ENCODE measurements around the gene PNRC2.

Gene PNRC2

GRCh38 chr1:23959461-23960290, at the start of gene PNRC2:
Gene PNRC2, plus strand, starts transcription at chr1:23959828. Its CDS starts 1,630 bp downstream, at chr1:23961458.
- peak; percentile 94 for DNase-seq

DNA sequence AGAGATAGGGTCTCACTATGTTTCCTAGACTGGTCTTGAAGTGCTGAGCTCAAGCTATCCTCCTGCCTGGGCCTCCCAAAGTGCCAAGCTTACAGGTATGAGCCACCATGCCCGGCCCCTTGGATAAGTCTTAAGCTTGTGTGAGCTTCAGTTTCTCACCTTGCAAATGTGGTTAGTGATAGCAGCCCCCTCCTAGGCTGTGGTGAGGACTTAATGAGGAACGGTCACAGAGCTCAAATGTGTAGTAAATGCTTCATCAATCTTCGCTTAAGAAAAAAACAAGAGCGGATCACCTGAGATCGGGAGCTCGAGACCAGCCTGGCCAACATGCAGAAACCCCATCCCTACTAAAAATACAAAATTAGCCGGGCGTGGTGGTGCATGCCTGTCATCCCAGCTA, 49.5 kb upstream of the PNRC2 start:
- DNase-seq: no peak

DNA sequence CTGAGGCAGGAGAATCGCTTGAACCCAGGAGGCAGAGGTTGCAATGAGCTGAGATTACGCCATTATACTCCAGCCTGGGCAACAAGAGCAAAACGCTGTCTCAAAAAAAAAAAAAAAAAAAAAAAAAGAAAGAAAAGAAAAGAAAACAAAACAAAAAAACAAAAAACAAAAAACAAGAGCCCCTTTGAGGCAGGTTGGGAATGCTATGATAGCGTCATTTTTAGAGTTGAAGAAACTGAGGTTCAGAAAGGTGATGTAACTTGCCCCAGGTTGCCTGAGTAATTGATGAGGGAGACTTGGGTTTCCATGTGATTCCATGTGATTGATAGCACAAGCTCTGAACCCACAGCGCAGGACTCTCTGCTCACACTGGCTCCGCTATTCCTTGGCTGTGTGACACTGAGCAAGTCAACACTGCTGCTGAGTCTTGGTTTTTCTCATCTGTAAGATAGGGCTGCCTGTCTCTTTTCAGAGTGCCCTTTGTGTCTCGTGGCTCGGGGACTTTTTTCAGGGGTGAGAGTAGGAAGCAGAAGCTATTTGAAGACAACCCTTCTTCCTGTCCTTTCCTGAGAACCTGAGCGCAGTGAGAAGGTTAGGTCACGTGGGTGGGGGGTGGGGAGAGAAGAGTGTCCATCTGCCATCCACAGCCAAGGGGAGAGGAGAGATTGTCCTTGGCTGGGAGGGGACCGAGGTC, 48.9 kb upstream of the PNRC2 start:
- DNase-seq: no peak

GRCh38 chr1:23911921-23912320, 47.7 kb upstream of the PNRC2 start:
- no peak for DNase-seq

DNA sequence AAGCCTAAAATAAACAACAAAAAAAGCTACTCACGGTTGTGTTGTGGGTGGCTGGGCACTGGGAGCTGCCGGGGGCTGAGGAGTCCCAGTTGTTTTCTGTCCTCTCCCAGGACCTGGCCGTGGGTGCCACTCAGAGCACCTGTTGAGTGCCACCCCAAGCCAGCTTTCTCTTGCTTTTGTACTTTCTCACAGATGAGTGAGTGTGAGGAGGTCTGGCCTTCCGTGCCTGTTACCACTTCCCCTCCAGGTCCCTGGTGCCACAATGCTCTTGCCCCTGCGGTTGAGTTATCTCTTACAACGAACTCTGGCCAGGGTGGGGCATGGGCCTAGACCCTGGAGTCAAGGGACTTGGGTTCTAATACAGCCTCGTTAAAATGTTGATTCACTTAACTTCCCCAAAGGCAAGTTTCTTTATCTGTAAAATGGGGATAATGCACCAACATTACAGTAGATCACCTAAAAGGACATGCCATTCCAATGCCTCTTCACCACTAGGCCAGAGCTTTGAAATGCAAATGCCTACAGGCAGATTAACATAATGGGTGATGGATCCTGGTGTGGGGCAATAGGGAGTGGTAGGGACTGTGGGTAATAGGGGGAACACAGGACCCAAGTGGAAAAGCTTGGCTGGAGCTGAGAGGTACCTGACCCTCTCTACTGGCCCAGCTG, 46.3 kb upstream of the PNRC2 start, which contains the start of gene CNR2:
Gene CNR2, minus strand, starts transcription at position 151 of the 669 bp plus-strand sequence. CDS start 37,745 bp downstream, outside the sequence.
- peak; percentile 73 for DNase-seq

DNA sequence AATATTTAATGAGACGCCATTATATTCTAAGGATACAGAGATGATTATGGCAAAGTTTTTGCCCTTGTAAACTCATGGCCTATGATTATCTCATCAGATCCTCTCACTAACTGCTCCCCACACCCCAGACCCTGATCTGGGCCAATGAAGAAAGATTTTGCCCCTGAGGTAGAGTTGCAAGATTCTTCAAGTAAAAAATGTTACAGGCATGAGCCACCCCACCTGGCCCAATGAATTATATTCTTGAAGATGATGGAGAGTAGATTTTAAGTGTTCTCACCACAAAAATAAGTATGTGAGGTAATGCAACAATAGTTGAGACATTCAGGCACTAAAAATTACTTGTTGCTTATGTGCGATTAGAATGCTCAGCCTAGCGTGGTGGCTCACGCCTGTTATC, 44.7 kb upstream of the PNRC2 start:
- DNase-seq: no peak

DNA sequence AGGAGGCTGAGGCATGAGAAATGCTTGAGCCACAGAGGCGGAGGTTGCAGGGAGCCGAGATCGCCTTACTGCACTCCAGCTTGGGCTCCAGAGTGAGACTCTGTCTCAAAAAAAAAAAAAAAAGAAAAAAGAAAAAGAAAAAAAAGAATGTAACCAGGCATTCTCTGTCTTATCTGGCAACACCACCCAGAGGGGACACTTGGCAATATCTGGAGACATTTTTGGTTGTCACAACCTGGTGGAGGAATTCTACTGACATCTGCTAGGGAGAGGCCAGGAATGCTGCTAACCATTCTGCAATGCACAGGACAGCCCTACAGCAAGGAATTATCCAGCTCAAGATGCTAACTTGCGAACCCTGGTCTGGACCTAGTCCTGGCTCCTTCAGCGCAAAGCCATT, 44.2 kb upstream of the PNRC2 start:
- no peak for DNase-seq

DNA sequence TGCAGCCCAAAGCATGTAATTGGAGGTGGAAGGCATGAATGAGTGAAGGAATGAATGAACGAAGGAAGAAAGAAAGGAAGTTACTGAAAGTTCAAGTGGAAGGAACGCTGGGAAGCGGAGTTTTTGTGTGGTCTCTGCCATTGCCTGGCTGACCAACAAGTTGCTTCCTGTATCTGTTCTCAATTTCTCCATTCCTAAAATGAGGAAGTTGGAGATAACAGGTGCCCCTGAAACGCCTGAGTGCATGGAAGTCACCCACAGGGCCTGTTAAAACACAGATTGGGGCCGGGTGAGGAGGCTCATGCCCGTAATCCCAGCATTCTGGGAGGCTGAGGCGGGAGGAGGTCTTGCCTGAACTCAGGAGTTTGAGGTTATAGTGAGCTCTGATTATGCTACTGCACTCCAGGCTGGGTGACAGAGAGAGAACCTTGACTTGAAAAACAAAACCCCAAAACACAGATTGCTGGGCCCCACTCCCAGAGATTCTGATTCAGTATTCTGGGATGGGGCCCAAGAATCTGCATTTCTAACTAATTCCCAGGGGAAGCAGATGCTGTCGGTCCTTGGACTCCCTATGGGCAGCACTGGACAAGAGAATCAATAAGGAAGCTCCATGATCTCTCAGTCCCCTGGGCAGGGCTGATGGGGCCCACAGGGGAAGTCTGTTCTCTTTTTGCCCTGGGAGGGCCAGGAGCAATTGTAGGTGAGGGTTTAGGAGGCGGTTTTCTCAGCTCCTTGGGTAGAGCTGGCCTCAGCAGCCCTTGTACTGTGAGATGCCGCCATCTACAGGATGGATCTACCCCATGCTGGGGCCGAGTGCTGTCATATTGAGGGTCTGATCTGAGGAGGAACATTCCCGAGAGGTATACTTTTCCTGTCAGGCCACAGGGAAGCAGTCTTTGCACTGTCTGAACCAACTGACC, 43.2 kb upstream of the PNRC2 start:
- peak; percentile 79 for DNase-seq

DNA sequence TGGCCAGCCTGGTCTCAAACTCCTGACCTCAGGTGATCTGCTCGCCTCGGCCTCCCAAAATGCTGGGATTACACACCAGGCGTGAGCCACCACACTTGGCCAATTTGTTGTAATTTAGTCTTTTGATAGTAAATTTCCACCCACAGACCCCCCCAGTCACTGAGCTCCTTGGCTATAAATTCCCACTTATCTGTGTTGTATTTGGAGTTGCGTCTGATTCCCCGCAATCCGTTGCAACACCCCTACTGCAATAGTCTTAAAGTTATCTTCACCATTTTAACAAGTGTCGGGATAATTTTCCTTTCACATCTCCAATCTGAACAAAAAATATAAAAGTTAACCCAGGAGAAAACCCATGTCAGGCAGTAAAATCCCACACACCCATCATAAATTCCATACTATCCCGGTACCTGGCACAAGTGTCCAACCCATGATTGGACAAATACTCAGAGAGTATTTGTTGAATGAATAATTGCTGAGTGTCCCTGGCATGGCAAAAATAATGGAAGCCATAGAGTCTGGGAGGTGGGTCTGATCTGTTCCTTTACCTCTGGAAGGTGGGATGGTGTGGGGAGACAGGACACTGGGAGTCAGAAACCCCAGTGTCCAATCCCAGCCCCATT, 37.2 kb upstream of the PNRC2 start:
- no peak for DNase-seq

- no peak for DNase-seq
Measured at GRCh38 chr1:23923592-23924499, 35.8 kb upstream of the PNRC2 start.

GRCh38 chr1:23924601-23925000, 35.0 kb upstream of the PNRC2 start:
- no peak for DNase-seq

- DNase-seq: no peak
Measured at GRCh38 chr1:23925279-23925678, 34.3 kb upstream of the PNRC2 start.

GRCh38 chr1:23927097-23927496, 32.5 kb upstream of the PNRC2 start:
- DNase-seq: no peak

- DNase-seq: no peak
Measured at GRCh38 chr1:23928789-23929188, 30.8 kb upstream of the PNRC2 start.

DNA sequence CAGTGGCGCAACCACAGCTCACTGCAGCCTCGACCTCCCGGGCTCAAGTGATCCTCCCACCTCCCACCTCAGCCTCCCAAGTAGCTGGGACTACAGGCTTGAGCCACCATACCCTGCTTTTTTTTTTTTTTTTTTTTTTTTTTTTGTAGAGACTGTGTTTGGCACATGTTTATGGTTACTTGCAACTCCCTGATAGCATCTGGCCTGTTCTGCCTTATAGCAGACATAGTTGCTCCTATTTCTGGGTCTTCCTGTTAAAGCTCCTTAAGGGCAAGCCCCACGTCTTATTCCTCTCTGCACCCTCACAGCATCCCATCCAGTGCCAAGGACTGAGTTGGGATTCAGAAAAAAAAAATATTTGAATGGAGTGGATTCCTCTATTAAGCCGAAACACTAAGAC, 29.4 kb upstream of the PNRC2 start:
- DNase-seq: no peak

GRCh38 chr1:23930861-23931490, 28.7 kb upstream of the PNRC2 start:
- DNase-seq: no peak

DNA sequence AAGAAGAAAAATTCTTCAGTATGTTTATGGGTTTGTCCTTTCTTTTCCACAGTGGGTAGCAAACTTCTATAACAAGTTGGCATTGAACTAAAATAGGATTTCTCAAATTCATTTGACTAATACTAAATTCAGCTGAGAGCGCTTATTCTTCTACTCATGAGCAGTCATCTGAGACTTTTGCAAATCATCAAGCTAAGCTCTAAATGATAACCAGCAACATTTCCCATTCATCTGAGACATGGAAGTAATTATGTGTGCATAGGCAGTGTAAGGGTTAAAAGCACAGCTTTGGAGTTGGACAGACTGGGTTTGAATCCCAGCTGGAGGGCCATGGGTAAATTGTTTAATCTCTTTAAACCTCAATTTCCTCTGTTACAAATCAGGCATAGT, 28.1 kb upstream of the PNRC2 start:
- no peak for DNase-seq

DNA sequence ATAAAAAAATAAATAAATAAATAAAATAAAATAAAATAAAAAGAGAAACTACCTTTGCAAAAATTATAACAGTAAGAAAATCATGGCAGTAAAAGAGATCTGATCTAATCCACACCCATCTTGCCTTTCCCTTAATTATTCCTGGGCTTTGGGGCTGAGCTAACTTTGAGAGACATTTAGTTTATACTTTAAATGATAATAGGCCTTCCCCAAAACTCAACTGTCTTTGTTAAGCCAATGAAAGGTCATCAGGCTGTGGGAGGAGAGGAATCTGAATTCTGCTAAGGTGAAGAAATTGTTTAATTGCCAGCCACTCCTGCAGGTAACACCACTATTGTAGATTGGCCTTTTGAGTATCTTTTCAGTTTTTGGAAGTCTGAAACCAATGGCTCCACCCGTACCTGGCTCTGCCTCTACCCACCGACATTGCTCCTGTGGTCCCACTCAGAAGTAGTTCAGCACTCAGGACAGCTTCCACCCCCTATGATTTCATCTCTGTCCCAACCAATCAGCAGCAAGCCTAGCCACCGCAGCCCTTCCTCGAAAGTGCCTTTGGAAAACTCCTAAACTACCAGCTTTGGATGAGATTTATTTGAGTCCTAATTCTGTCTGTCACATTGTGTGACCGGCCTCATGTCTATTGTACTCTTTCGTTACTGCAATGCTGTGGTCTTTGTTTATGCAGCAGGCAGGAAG, 23.0 kb upstream of the PNRC2 start:
- no peak for DNase-seq

DNA sequence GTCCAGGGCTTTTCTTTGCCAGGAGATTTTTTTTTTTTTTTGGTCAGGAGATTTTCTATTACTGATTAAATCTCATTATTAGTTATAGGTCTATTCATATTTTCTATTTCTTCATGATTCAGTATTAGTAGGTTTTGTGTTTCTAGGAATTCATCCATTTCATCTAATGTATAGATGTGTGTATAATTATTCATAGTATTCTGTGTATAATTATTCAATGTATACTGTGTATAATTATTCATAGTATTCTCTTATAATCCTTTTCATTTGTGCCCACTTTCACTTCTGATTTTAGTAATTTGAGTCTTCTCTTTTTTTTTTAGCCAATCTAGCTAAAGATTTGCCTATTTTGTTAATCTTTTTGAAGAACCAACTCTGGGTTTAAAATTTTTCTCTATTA, 12.3 kb upstream of the PNRC2 start:
- DNase-seq: no peak

GRCh38 chr1:23953020-23953419, 6.6 kb upstream of the PNRC2 start:
- no peak for DNase-seq
